Thoracic aorta (tissue), 2 donors: ENCODE measurements around the gene NAA20. TPM values are rescaled to one million over a fixed set of nuclear protein-coding genes. Genes with fewer than 3 reads are reported as not detected.

Source experiments
- ATAC-seq: fragments of 150-250 bp; one replicate; pipeline ENCODE4 v1.8.0; 2017; ENCODE audit warnings: low read depth; ENCODE audit not compliant: insufficient number of reproducible peaks, low FRiP score
- DNase-seq: peaks from one replicate; pipeline ENCODE4 v3.0.0-alpha.2; 2020; ENCODE audit warnings: low spot score
- H3K27ac ChIP-seq, 2 donors: fragments of 200-600 bp; sonication (generic); 1 replicate in 1 of 2; 2 replicates in 1 of 2; pipeline ENCODE4 v1.5.1; 2016; ENCODE audit warnings: mild to moderate bottlenecking in 2 of 2, moderate library complexity in 2 of 2
- H3K27me3 ChIP-seq: fragments of 200-600 bp; sonication (generic); replicated peaks from 2 replicates; pipeline ENCODE4 v1.6.0; 2016; ENCODE audit warnings: mild to moderate bottlenecking; ENCODE audit not compliant: insufficient read depth
- H3K36me3 ChIP-seq: fragments of 200-600 bp; sonication (generic); one replicate; pipeline ENCODE4 v1.5.1; 2016
- H3K4me1 ChIP-seq, 2 donors: fragments of 200-600 bp; sonication (generic); 1 replicate in 1 of 2; 2 replicates in 1 of 2; pipeline versions ENCODE4 v1.5.1 to v1.6.0; 2016; ENCODE audit warnings: low read depth in 2 of 2, mild to moderate bottlenecking in 1 of 2; ENCODE audit not compliant: control insufficient read depth in 1 of 2
- H3K4me3 ChIP-seq: fragments of 200-600 bp; sonication (generic); 2 replicates; pipeline ENCODE4 v1.5.1; 2016; ENCODE audit warnings: mild to moderate bottlenecking
- H3K9me3 ChIP-seq: fragments of 200-600 bp; sonication (generic); 2 replicates; pipeline ENCODE4 v1.5.1; 2016
- CTCF ChIP-seq: fragments of 200-600 bp; sonication (generic); IDR thresholded peaks from one replicate; pipeline ENCODE4 v1.5.1; 2019; ENCODE audit warnings: antibody characterized with exemption
- total RNA-seq, 2 donors: library from RNA; depleted of rRNA; stranded (reverse); fragments of >200 nt; gene quantifications; one replicate each; pipeline versions ENCODE4 v1.1.0 to v1.2.3, GENCODE V29; 2016

NAA20 gene
- total RNA-seq, 2 donors from 2014 or later = 14.6 to 16.9 TPM

DNA sequence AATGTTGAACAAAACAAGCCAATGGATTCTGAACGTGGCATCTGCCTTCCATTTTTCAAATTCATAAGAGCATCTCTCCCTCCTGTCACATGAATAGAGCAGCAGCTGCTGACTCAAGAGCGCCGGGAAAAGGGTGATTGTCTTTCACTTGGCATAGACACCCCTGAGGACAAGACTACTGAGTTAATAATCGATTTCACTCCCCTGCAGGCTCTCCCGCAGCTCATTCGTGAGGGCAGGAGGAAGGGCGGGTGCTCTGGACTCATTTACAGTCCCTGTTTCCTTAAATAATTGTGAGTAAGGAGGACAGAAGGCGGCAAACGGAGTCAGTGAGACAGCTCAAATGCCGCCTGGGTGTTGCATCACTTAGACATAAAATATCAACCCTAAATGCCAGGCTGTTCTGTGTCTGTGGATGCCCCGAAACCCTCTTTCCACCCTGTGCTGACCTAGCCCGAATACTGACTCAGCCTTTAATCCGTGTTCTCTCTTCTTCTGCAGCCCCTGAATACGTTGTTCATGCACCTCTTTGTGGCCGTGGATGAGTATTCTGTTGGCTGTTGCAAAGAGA is 56.7 kb downstream of the NAA20 start:
- H3K36me3 ChIP-seq = no peaks in the 10 kb centered on the region
- no peaks in the 10 kb centered on the region for H3K4me1 ChIP-seq
- no peak overlapping the region for H3K27ac ChIP-seq
- DNase-seq (no peak), ATAC-seq (no peak)
- TF ChIP-seq CTCF = no peak
- H3K9me3 ChIP-seq = no peaks in the 10 kb centered on the region
- H3K4me3 ChIP-seq = no peak overlapping the region
- no peaks in the 10 kb centered on the region for H3K27me3 ChIP-seq

- Histone ChIP-seq H3K4me3 (no peak overlapping the region), H3K4me1 (no peaks in the 10 kb centered on the region), H3K27ac (no peak overlapping the region), H3K27me3 (no peaks in the 10 kb centered on the region), H3K36me3 (no peaks in the 10 kb centered on the region), H3K9me3 (no peaks in the 10 kb centered on the region)
- no peak for DNase-seq
- no peak for TF ChIP-seq CTCF
- no peak for ATAC-seq
Observed at GRCh38 chr20:20075032-20075431, 57.9 kb downstream of the NAA20 start.

DNA sequence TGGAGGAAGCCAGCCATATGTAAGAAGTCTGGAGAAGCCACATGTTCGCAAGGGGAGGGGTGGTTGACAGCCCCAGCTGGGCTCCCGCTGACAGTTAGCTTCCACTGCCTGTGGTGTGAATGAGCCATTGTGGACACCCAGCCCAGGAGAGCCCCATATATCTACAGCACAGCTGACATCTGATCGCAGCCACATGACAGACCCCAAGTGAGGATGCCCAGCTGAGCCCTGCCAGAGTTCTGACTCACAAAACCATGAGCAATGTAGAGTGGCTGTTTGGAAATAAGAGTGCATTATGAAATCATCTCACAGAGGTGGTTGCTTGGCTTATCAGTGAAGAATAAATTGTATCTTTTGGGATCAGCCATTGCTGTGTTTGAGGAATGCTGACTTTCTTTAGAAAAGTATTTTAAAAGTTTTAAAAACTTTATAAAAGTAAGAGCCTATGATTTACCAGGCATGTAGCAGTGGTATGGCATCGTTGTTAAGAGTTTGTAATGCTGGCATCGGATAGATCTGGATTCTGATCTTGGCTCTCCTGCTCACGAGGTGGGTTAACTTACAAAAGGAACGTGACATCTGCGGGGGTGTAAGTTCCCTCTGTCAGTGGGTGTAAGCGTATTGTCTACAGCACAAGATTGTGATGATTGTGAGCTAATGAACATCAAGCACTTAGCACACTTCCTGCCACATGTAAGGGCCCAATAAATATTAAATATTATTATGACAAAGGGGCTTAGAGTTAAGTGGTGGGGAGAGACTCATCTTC is 59.3 kb downstream of the NAA20 start:
- Histone ChIP-seq H3K36me3 (no peaks in the 10 kb centered on the region), H3K27me3 (no peaks in the 10 kb centered on the region), H3K4me3 (no peak overlapping the region), H3K27ac (no peak overlapping the region), H3K9me3 (no peaks in the 10 kb centered on the region), H3K4me1 (no peaks in the 10 kb centered on the region)
- ATAC-seq = no peak
- DNase-seq = no peak
- no peak for TF ChIP-seq CTCF

DNA sequence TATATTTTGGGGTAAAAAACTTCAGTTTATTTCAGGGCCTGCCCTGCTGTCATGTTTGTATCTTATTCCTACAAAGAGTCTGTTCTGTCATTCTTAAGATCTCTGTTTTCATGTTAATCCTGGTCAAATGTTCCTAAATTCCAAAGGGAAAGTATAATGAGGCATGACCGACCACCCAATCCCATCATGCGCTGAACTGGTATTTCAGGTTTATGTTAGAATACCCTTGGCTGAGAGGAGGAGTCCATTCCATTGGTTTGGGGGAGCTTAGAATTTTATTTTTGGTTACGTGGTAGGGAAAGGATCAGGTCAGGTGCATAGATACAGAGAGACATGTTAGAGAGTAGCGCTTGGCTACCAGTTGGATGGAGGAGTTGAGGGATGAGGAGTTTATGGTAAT is 60.9 kb downstream of the NAA20 start:
- Histone ChIP-seq H3K4me3 (no peak overlapping the region), H3K27me3 (no peaks in the 10 kb centered on the region), H3K4me1 (no peaks in the 10 kb centered on the region), H3K9me3 (no peaks in the 10 kb centered on the region), H3K36me3 (no peaks in the 10 kb centered on the region), H3K27ac (no peak overlapping the region)
- TF ChIP-seq CTCF = no peak
- DNase-seq (no peak), ATAC-seq (no peak)

- DNase-seq (no peak), ATAC-seq (no peak)
- H3K27ac ChIP-seq = no peak overlapping the region
- no peaks in the 10 kb centered on the region for H3K27me3 ChIP-seq
- no peaks in the 10 kb centered on the region for H3K36me3 ChIP-seq
- no peak for TF ChIP-seq CTCF
- peaks cover under 1 to 4% of the 10 kb centered on the region in 2 donors for H3K4me1 ChIP-seq
- no peak overlapping the region for H3K4me3 ChIP-seq
- no peaks in the 10 kb centered on the region for H3K9me3 ChIP-seq
Observed at GRCh38 chr20:20079102-20079784, 62.1 kb downstream of the NAA20 start.
